Fibroblast of lung (primary cell): ENCODE results near the gene SCFD2.

ENCODE experiments used
- EZH2 ChIP-seq: IDR thresholded peaks from 2 replicates; pipeline ENCODE4 v1.5.1; 2012; ENCODE audit warnings: low read length, control low read depth, mild to moderate bottlenecking; ENCODE audit errors: missing control alignments
- TF ChIP-seq, protein P1 (sequence below), 2 donors: IDR thresholded peaks in 1 of 2; conservative IDR thresholded peaks in 1 of 2; 1 replicate in 1 of 2; 2 replicates in 1 of 2; pipeline ENCODE4 v1.5.1; 2011 to 2012; ENCODE audit warnings: low read length in 2 of 2, control low read depth in 1 of 2, inconsistent platforms in 1 of 2, low read depth in 1 of 2, mild to moderate bottlenecking in 1 of 2

GRCh38 chr4:53199356-53199755 lies 166.5 kb downstream of the SCFD2 start:
- TF ChIP-seq, protein P1, sequence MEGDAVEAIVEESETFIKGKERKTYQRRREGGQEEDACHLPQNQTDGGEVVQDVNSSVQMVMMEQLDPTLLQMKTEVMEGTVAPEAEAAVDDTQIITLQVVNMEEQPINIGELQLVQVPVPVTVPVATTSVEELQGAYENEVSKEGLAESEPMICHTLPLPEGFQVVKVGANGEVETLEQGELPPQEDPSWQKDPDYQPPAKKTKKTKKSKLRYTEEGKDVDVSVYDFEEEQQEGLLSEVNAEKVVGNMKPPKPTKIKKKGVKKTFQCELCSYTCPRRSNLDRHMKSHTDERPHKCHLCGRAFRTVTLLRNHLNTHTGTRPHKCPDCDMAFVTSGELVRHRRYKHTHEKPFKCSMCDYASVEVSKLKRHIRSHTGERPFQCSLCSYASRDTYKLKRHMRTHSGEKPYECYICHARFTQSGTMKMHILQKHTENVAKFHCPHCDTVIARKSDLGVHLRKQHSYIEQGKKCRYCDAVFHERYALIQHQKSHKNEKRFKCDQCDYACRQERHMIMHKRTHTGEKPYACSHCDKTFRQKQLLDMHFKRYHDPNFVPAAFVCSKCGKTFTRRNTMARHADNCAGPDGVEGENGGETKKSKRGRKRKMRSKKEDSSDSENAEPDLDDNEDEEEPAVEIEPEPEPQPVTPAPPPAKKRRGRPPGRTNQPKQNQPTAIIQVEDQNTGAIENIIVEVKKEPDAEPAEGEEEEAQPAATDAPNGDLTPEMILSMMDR (conservative IDR thresholded peaks at IDR 0.05 in 1 of 2, IDR thresholded peaks at IDR 0.05 in 1 of 2; ENCODE audit: low read depth in 1 of 2, low read length in 2 of 2) = no peak
- TF ChIP-seq EZH2 = no peak
